OCI-LY1 (cell line): ENCODE data around the gene DIAPH1.

Experiments
- H2AFZ ChIP-seq: fragments of 200-600 bp; sonication (generic), shearing (Covaris generic); 2 replicates; pipeline ENCODE4 v1.6.0; 2014; ENCODE audit warnings: antibody characterized with exemption, mild to moderate bottlenecking, low read length
- H3F3A ChIP-seq: fragments of 200-600 bp; sonication (generic), shearing (Covaris generic); 2 replicates; pipeline ENCODE4 v1.6.0; 2014; ENCODE audit warnings: mild to moderate bottlenecking, antibody characterized with exemption, low read length, moderate library complexity; ENCODE audit not compliant: insufficient read depth
- H3K27ac ChIP-seq: fragments of 200-600 bp; sonication (generic); 2 replicates; pipeline ENCODE4 v1.5.1; 2014; ENCODE audit warnings: low read length, mixed run types, mild to moderate bottlenecking, low read depth; ENCODE audit not compliant: poor library complexity, severe bottlenecking
- H3K27me3 ChIP-seq: fragments of 200-600 bp; sonication (generic); 2 replicates; pipeline ENCODE4 v1.6.0; 2014; ENCODE audit warnings: antibody characterized with exemption, mild to moderate bottlenecking, low read length, moderate library complexity; ENCODE audit not compliant: insufficient read depth
- H3K36me3 ChIP-seq: fragments of 200-600 bp; sonication (generic); 2 replicates; pipeline ENCODE4 v1.6.1; 2014; ENCODE audit warnings: mild to moderate bottlenecking, antibody characterized with exemption, low read length, moderate library complexity, mixed read lengths; ENCODE audit not compliant: insufficient read depth
- H3K4me1 ChIP-seq: fragments of 200-600 bp; sonication (generic); 2 replicates; pipeline ENCODE4 v1.5.1; 2014; ENCODE audit warnings: mild to moderate bottlenecking, low read length, moderate library complexity; ENCODE audit not compliant: insufficient read depth, severe bottlenecking
- H3K4me2 ChIP-seq: fragments of 200-600 bp; sonication (generic), shearing (Covaris generic); 2 replicates; pipeline ENCODE4 v1.6.1; 2014; ENCODE audit warnings: low read length
- H3K4me3 ChIP-seq: fragments of 200-600 bp; sonication (generic); 2 replicates; pipeline ENCODE4 v1.5.1; 2014; ENCODE audit warnings: low read length, low read depth, mild to moderate bottlenecking, mixed read lengths; ENCODE audit not compliant: poor library complexity, severe bottlenecking
- H3K79me2 ChIP-seq: fragments of 200-600 bp; shearing (Covaris generic); 2 replicates; pipeline ENCODE4 v1.6.1; 2016; ENCODE audit warnings: mixed run types, low read length, mixed read lengths; ENCODE audit not compliant: insufficient read depth
- H3K9ac ChIP-seq: fragments of 200-600 bp; sonication (generic), shearing (Covaris generic); 2 replicates; pipeline ENCODE4 v1.6.1; 2014; ENCODE audit warnings: mild to moderate bottlenecking, low read length, mixed read lengths
- H3K9me2 ChIP-seq: fragments of 200-600 bp; sonication (generic), shearing (Covaris generic); 2 replicates; pipeline ENCODE4 v1.6.1; 2014; ENCODE audit warnings: low read depth, mild to moderate bottlenecking, low read length, mixed read lengths
- H3K9me3 ChIP-seq: fragments of 200-600 bp; shearing (Covaris generic); 2 replicates; pipeline ENCODE4 v1.6.1; 2014; ENCODE audit warnings: low read length, mixed read lengths
- H4K20me1 ChIP-seq: fragments of 200-600 bp; sonication (generic), shearing (Covaris generic); 2 replicates; pipeline ENCODE4 v1.6.0; 2016; ENCODE audit warnings: mild to moderate bottlenecking, low read length; ENCODE audit not compliant: insufficient read depth
- EZH2 ChIP-seq: fragments of 200-600 bp; sonication (generic), shearing (Covaris generic); IDR thresholded peaks from 2 replicates; pipeline ENCODE4 v1.8.0; 2017; ENCODE audit warnings: borderline replicate concordance, mixed run types, mild to moderate bottlenecking, antibody characterized with exemption, low read length, moderate library complexity, mixed read lengths
- TF ChIP-seq, protein P1 (sequence below): fragments of 200-600 bp; sonication (generic), shearing (Covaris generic); IDR thresholded peaks from 2 replicates; pipeline ENCODE4 v1.5.1; 2017; ENCODE audit warnings: mild to moderate bottlenecking, antibody characterized with exemption, low read length, moderate library complexity, mixed read lengths

The DIAPH1 gene

GRCh38 chr5:141657404-141657803, 38.6 kb upstream of the DIAPH1 start:
- no peak for TF ChIP-seq EZH2
- TF ChIP-seq, protein P1, sequence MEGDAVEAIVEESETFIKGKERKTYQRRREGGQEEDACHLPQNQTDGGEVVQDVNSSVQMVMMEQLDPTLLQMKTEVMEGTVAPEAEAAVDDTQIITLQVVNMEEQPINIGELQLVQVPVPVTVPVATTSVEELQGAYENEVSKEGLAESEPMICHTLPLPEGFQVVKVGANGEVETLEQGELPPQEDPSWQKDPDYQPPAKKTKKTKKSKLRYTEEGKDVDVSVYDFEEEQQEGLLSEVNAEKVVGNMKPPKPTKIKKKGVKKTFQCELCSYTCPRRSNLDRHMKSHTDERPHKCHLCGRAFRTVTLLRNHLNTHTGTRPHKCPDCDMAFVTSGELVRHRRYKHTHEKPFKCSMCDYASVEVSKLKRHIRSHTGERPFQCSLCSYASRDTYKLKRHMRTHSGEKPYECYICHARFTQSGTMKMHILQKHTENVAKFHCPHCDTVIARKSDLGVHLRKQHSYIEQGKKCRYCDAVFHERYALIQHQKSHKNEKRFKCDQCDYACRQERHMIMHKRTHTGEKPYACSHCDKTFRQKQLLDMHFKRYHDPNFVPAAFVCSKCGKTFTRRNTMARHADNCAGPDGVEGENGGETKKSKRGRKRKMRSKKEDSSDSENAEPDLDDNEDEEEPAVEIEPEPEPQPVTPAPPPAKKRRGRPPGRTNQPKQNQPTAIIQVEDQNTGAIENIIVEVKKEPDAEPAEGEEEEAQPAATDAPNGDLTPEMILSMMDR, result no peak
- no peaks in the 10 kb centered on the region for H3K4me1 ChIP-seq
- no peaks in the 10 kb centered on the region for H4K20me1 ChIP-seq
- no peak overlapping the region for H3K4me3 ChIP-seq
- H3K36me3 ChIP-seq, result no peaks in the 10 kb centered on the region
- no peaks in the 10 kb centered on the region for H3K9me2 ChIP-seq
- no peaks in the 10 kb centered on the region for H3K9me3 ChIP-seq
- H2AFZ ChIP-seq, result no peak overlapping the region
- H3K79me2 ChIP-seq, result no peaks in the 10 kb centered on the region
- no peak overlapping the region for H3K9ac ChIP-seq
- peaks cover 7% of the 10 kb centered on the region for H3K27me3 ChIP-seq
- no peaks in the 10 kb centered on the region for H3F3A ChIP-seq
- H3K4me2 ChIP-seq, result no peak overlapping the region
- no peak overlapping the region for H3K27ac ChIP-seq

DNA sequence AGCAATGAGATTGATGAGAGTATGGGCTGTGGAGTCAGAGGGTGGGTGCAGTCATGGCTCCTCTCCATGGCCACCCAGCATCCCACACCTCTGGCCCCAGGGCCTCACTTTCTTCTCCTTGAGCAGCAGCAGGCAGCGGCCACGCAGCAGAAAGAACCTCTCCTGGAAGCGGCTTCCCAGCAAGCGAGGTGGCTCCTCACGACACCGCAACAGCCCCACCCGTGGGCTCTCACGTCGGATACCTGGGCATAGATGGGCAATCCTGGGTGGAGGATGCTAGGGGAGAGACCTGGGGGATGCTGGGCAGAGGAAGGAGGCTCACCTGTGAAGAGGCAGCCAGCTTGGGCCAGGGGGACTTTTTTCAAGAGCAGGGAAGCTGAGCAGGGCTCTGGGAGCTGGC, 37.6 kb upstream of the DIAPH1 start:
- TF ChIP-seq, protein P1, result no peak
- H3K36me3 ChIP-seq, result no peaks in the 10 kb centered on the region
- H3K4me1 ChIP-seq, result peaks cover 5% of the 10 kb centered on the region
- H3K4me2 ChIP-seq, result no peak overlapping the region
- H3K9me3 ChIP-seq, result no peaks in the 10 kb centered on the region
- H3K4me3 ChIP-seq, result no peak overlapping the region
- H3K9me2 ChIP-seq, result no peaks in the 10 kb centered on the region
- H2AFZ ChIP-seq, result no peak overlapping the region
- H4K20me1 ChIP-seq, result no peaks in the 10 kb centered on the region
- no peaks in the 10 kb centered on the region for H3F3A ChIP-seq
- H3K27me3 ChIP-seq, result peaks cover 7% of the 10 kb centered on the region
- H3K9ac ChIP-seq, result no peak overlapping the region
- H3K79me2 ChIP-seq, result no peaks in the 10 kb centered on the region
- no peak overlapping the region for H3K27ac ChIP-seq

GRCh38 chr5:141655020-141655419, 36.2 kb upstream of the DIAPH1 start:
- peaks cover 7% of the 10 kb centered on the region for H3K27me3 ChIP-seq
- TF ChIP-seq, protein P1, result no peak
- no peak for TF ChIP-seq EZH2
- H3K9me2 ChIP-seq, result no peaks in the 10 kb centered on the region
- H2AFZ ChIP-seq, result no peak overlapping the region
- H3F3A ChIP-seq, result no peaks in the 10 kb centered on the region
- no peaks in the 10 kb centered on the region for H3K36me3 ChIP-seq
- H3K79me2 ChIP-seq, result no peaks in the 10 kb centered on the region
- H3K9ac ChIP-seq, result no peak overlapping the region
- H3K4me2 ChIP-seq, result no peak overlapping the region
- H3K27ac ChIP-seq, result no peak overlapping the region
- no peaks in the 10 kb centered on the region for H3K9me3 ChIP-seq
- H3K4me1 ChIP-seq, result peaks cover 15% of the 10 kb centered on the region
- H3K4me3 ChIP-seq, result no peak overlapping the region
- no peaks in the 10 kb centered on the region for H4K20me1 ChIP-seq
